Measurements from ENCODE around the gene SF3A2.

The SF3A2 gene

DNA sequence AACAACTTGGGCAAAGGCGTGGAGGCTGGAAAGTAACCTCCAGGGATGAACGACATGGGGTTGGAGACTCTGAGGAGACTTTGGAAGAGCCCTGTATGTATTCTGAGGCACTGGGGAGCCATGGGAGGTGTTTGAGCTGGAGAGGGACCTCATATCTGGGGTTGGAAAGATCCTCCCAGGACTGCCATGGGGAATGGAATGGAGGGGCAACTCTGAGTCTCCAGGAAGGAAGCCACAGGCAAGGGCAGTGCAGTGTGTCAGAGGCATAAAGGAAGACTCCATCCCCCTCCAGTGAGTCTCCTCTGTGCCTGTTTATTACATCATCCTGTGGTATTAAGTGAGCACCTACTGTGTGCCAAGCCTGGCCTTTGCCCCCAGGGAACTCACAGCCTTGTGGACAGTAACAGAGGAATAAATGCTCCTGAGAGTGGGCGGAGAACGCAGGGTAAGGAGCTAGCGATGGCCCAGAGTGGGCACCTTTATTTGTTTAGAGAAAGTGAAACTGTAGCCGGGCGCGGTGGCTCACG, 37.6 kb downstream of the SF3A2 start:
- ChIA-PET CTCF (interaction anchor here (0.5 to 4.3 kb wide), 26 partner anchors 11 to 383 kb away, joined by 3 to 25 read pairs (median 4); partner anchors contain the start of genes LMNB2, LSM7 and SPPL2B), POLR2A (interaction anchor here (0.6 to 1.4 kb wide), 5 partner anchors 25 to 646 kb away, joined by 3 to 9 read pairs (median 4); partner anchors contain the start of gene PLEKHJ1)
- peaks cover 6 to 32% of the 10 kb centered on the region in 2 experiments; a peak in 2 of 3 replicates for H3K36me3 ChIP-seq (ENCODE audit: control insufficient read depth in 2 of 2, insufficient read depth in 1 of 2, low read length in 2 of 2)
- no peak overlapping the region for H3K4me3 ChIP-seq (ENCODE audit: low read depth, low read length)
- no peaks in the 10 kb centered on the region for H3K9me3 ChIP-seq (ENCODE audit: control insufficient read depth, insufficient read depth, low read depth, low read length)
- no peak for TF ChIP-seq ZNF239 (tag by site-specific recombination; IDR thresholded peaks at IDR 0.05)
- TF ChIP-seq ZNF184 (tag by site-specific recombination; IDR thresholded peaks at IDR 0.05) = no peak
- no peak for TF ChIP-seq KLF16 (tag by site-specific recombination; IDR thresholded peaks at IDR 0.05)
- 0 out of 2 replicates have a peak, but pooled peaks have one; percentile 21 for TF ChIP-seq KLF7 (tag by site-specific recombination; IDR thresholded peaks at IDR 0.05; ENCODE audit: borderline replicate concordance)
- no peak for TF ChIP-seq ZNF513 (tag by site-specific recombination; IDR thresholded peaks at IDR 0.05)
- peak; percentile 42; the same call in 1 of the 2 replicates for TF ChIP-seq ZSCAN30 (tag by site-specific recombination; IDR thresholded peaks at IDR 0.05)
- TF ChIP-seq ZNF664 (tag by site-specific recombination; IDR thresholded peaks at IDR 0.05) = peak; percentile 99
- 0 out of 2 replicates have a peak, but pooled peaks have one; percentile 21 for TF ChIP-seq BCL11A (tag by site-specific recombination; IDR thresholded peaks at IDR 0.05; ENCODE audit: low read depth)
- peak; percentile 98 for TF ChIP-seq ZNF16 (tag by site-specific recombination; IDR thresholded peaks at IDR 0.05; ENCODE audit: low read depth)
- TF ChIP-seq KLF1 (tag by site-specific recombination; IDR thresholded peaks at IDR 0.05) = peak; percentile 32; the same call in 1 of the 2 replicates
- TF ChIP-seq ZNF530 (tag by site-specific recombination; IDR thresholded peaks at IDR 0.05; ENCODE audit: low read depth) = no peak
- no peak for TF ChIP-seq ZNF324 (tag by site-specific recombination; IDR thresholded peaks at IDR 0.05)
- TF ChIP-seq, protein P1, sequence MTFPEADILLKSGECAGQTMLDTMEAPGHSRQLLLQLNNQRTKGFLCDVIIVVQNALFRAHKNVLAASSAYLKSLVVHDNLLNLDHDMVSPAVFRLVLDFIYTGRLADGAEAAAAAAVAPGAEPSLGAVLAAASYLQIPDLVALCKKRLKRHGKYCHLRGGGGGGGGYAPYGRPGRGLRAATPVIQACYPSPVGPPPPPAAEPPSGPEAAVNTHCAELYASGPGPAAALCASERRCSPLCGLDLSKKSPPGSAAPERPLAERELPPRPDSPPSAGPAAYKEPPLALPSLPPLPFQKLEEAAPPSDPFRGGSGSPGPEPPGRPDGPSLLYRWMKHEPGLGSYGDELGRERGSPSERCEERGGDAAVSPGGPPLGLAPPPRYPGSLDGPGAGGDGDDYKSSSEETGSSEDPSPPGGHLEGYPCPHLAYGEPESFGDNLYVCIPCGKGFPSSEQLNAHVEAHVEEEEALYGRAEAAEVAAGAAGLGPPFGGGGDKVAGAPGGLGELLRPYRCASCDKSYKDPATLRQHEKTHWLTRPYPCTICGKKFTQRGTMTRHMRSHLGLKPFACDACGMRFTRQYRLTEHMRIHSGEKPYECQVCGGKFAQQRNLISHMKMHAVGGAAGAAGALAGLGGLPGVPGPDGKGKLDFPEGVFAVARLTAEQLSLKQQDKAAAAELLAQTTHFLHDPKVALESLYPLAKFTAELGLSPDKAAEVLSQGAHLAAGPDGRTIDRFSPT (tag by site-specific recombination; IDR thresholded peaks at IDR 0.05) = peak; percentile 49; the same call in 1 of the 2 replicates
- TF ChIP-seq EGR2 (tag by site-specific recombination; IDR thresholded peaks at IDR 0.05; ENCODE audit: low read depth) = 0 out of 2 replicates have a peak, but pooled peaks have one; percentile 1
- 0 out of 2 replicates have a peak, but pooled peaks cover 2% of the 10 kb centered on the region for H3K4me1 ChIP-seq (ENCODE audit: control insufficient read depth, insufficient read depth, low read length)
- peak overlapping the region; percentile 98 for H3K27ac ChIP-seq (ENCODE audit: extremely low read depth, low read depth, low read length)

GRCh38 chr19:2274931-2275535, 38.4 kb downstream of the SF3A2 start:
- ChIA-PET POLR2A (interaction anchor here (0.6 to 1.4 kb wide), 8 partner anchors 26 to 645 kb away, joined by 3 to 9 read pairs (median 3); partner anchors contain the start of gene PLEKHJ1), CTCF (interaction anchor here (0.6 to 4.3 kb wide), 24 partner anchors 10 to 427 kb away, joined by 3 to 25 read pairs (median 4); partner anchors contain the start of genes GNG7, LMNB2, LSM7 and SPPL2B)
- Histone ChIP-seq H3K4me1 (ENCODE audit: control insufficient read depth, insufficient read depth, low read length) (0 out of 2 replicates have a peak, but pooled peaks cover 2% of the 10 kb centered on the region), H3K4me3 (ENCODE audit: low read depth, low read length) (no peak overlapping the region), H3K27ac (ENCODE audit: extremely low read depth, low read depth, low read length) (no peak overlapping the region), H3K36me3 (ENCODE audit: control insufficient read depth in 2 of 2, insufficient read depth in 1 of 2, low read length in 2 of 2) (peaks cover 6 to 32% of the 10 kb centered on the region in 2 experiments; a peak in 2 of 3 replicates), H3K9me3 (ENCODE audit: control insufficient read depth, insufficient read depth, low read depth, low read length) (no peaks in the 10 kb centered on the region)
- 0 out of 2 replicates have a peak, but pooled peaks have one; percentile 28 for TF ChIP-seq ZBTB8A (tag by site-specific recombination; IDR thresholded peaks at IDR 0.05)
- TF ChIP-seq ZNF473 (tag by site-specific recombination; IDR thresholded peaks at IDR 0.05) = no peak
- peak; percentile 39 for TF ChIP-seq ZFHX2 (tag by site-specific recombination; conservative IDR thresholded peaks at IDR 0.05)
- TF ChIP-seq ZNF362 (tag by site-specific recombination; IDR thresholded peaks at IDR 0.05) = peak; percentile 81
- TF ChIP-seq BCL11B (tag by site-specific recombination; IDR thresholded peaks at IDR 0.05; ENCODE audit: low read depth) = peak; percentile 61; the same call in 1 of the 2 replicates
- peak; percentile 38; the same call in 1 of the 2 replicates for TF ChIP-seq ZBTB7A (tag by site-specific recombination; IDR thresholded peaks at IDR 0.05; ENCODE audit: low read depth)
- no peak; the same call in 1 of the 2 replicates for TF ChIP-seq ZIC2 (tag by site-specific recombination; IDR thresholded peaks at IDR 0.05)
- peak; percentile 80 for TF ChIP-seq ZBTB48 (tag by site-specific recombination; IDR thresholded peaks at IDR 0.05)
- TF ChIP-seq, protein P2, sequence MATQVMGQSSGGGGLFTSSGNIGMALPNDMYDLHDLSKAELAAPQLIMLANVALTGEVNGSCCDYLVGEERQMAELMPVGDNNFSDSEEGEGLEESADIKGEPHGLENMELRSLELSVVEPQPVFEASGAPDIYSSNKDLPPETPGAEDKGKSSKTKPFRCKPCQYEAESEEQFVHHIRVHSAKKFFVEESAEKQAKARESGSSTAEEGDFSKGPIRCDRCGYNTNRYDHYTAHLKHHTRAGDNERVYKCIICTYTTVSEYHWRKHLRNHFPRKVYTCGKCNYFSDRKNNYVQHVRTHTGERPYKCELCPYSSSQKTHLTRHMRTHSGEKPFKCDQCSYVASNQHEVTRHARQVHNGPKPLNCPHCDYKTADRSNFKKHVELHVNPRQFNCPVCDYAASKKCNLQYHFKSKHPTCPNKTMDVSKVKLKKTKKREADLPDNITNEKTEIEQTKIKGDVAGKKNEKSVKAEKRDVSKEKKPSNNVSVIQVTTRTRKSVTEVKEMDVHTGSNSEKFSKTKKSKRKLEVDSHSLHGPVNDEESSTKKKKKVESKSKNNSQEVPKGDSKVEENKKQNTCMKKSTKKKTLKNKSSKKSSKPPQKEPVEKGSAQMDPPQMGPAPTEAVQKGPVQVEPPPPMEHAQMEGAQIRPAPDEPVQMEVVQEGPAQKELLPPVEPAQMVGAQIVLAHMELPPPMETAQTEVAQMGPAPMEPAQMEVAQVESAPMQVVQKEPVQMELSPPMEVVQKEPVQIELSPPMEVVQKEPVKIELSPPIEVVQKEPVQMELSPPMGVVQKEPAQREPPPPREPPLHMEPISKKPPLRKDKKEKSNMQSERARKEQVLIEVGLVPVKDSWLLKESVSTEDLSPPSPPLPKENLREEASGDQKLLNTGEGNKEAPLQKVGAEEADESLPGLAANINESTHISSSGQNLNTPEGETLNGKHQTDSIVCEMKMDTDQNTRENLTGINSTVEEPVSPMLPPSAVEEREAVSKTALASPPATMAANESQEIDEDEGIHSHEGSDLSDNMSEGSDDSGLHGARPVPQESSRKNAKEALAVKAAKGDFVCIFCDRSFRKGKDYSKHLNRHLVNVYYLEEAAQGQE (tag by site-specific recombination; IDR thresholded peaks at IDR 0.05) = peak; percentile 94
- TF ChIP-seq GLI4 (tag by site-specific recombination; IDR thresholded peaks at IDR 0.05) = no peak
- peak; percentile 94 for TF ChIP-seq ZNF600 (tag by site-specific recombination; IDR thresholded peaks at IDR 0.05)
